PC-9 (cell line): ENCODE measurements around the gene CTXND2. TPM values are rescaled to one million over a fixed set of nuclear protein-coding genes. Genes with fewer than 3 reads are reported as not detected.
"Not testable (repeated sequence)": the region's sequence is repeated elsewhere in the genome, so short reads cannot be mapped to it uniquely, and the experiment has no call there.

Experiments
- BruUV-seq: library from RNA; stranded (reverse); fragments of 400-500 nt; replicated peaks from 2 replicates; lab custom pipeline; 2021; lab: Mats Ljungman, UMichigan
- CTCF ChIA-PET: fragments of 300-600 bp; sonication (Branson Sonifier 250); formaldehyde crosslinking; loops from one replicate; lab custom pipeline; 2022; ENCODE audit warnings: antibody characterized with exemption; lab: Charles Lee
- POLR2A ChIA-PET: fragments of 300-600 bp; sonication (Branson Sonifier 250); formaldehyde crosslinking; loops from one replicate; lab custom pipeline; 2022; ENCODE audit warnings: antibody characterized with exemption; ENCODE audit not compliant: unreplicated experiment; lab: Charles Lee
- DNase-seq, 2 experiments: peaks; one replicate each; pipeline versions ENCODE4 v3.0.0 to v3.0.0-alpha.2; 2015 to 2022; ENCODE audit warnings: mixed read lengths in 1 of 2
- H2AFZ ChIP-seq: fragments of 200-600 bp; sonication (generic); 2 replicates; pipeline ENCODE4 v1.8.1; 2017; ENCODE audit warnings: antibody characterized with exemption
- H3F3A ChIP-seq: fragments of 200-600 bp; sonication (generic); 2 replicates; pipeline ENCODE4 v1.8.1; 2017; ENCODE audit warnings: antibody characterized with exemption, mild to moderate bottlenecking, low read depth; ENCODE audit not compliant: insufficient read depth
- H3K27ac ChIP-seq: fragments of 200-600 bp; sonication (generic); 2 replicates; pipeline ENCODE4 v1.6.1; 2016; ENCODE audit warnings: mixed run types
- H3K27me3 ChIP-seq: fragments of 200-600 bp; sonication (generic); 2 replicates; pipeline ENCODE4 v1.6.1; 2016; ENCODE audit warnings: low read depth, mixed run types; ENCODE audit not compliant: insufficient read depth
- H3K36me3 ChIP-seq: fragments of 200-600 bp; sonication (generic); 2 replicates; pipeline ENCODE4 v1.6.1; 2016; ENCODE audit warnings: low read depth, mixed run types
- H3K4me1 ChIP-seq: fragments of 200-600 bp; sonication (generic); replicated peaks from 2 replicates; pipeline ENCODE4 v1.6.1; 2016; ENCODE audit warnings: mixed run types; ENCODE audit not compliant: insufficient read depth
- H3K4me2 ChIP-seq: fragments of 200-600 bp; sonication (generic); 2 replicates; pipeline ENCODE4 v1.6.1; 2017; ENCODE audit warnings: mixed run types
- H3K4me3 ChIP-seq: fragments of 200-600 bp; sonication (generic); 2 replicates; pipeline ENCODE4 v1.6.1; 2016; ENCODE audit warnings: mixed run types
- H3K79me2 ChIP-seq: fragments of 200-600 bp; sonication (generic); 2 replicates; pipeline ENCODE4 v1.6.1; 2017; ENCODE audit warnings: low read depth, mixed run types
- H3K9me2 ChIP-seq: fragments of 200-600 bp; sonication (generic); 2 replicates; pipeline ENCODE4 v1.8.1; 2017; ENCODE audit warnings: mild to moderate bottlenecking; ENCODE audit not compliant: insufficient read depth
- H3K9me3 ChIP-seq: fragments of 200-600 bp; sonication (generic); 2 replicates; pipeline ENCODE4 v1.8.1; 2016; ENCODE audit warnings: low read depth; ENCODE audit not compliant: insufficient read depth
- H4K20me1 ChIP-seq: fragments of 200-600 bp; sonication (generic); 2 replicates; pipeline ENCODE4 v1.8.1; 2017; ENCODE audit not compliant: insufficient read depth
- CTCF ChIP-seq: fragments of 200-600 bp; sonication (generic); conservative IDR thresholded peaks from 2 replicates; pipeline ENCODE4 v1.6.1; 2017; ENCODE audit warnings: mixed run types, antibody characterized with exemption, mild to moderate bottlenecking, moderate library complexity
- EZH2 ChIP-seq: fragments of 200-600 bp; sonication (generic); IDR thresholded peaks from 2 replicates; pipeline ENCODE4 v1.8.0; 2017; ENCODE audit warnings: antibody characterized with exemption, low read depth
- intact Hi-C: fragments of 100-400 bp; cut with micrococcal nuclease; formaldehyde crosslinking; loops from one replicate; pipeline ENCODE4 v1.10.0; 2022; ENCODE audit not compliant: unreplicated experiment
- total RNA-seq: library from RNA; stranded (reverse); gene quantifications from 2 replicates; pipeline ENCODE4 v1.2.3, GENCODE V29; 2021

The CTXND2 gene
- total RNA-seq, 1 experiment from 2014 or later = not detected

- no TSS peak for BruUV-seq
- peaks cover 18% of the 10 kb centered on the region for H3K4me1 ChIP-seq
- DNase-seq = peak in 1 of 2 experiments; percentile 76
- CTCF ChIA-PET = no interaction called here
- H3K79me2 ChIP-seq = no peaks in the 10 kb centered on the region
- no peak for TF ChIP-seq EZH2
- TF ChIP-seq CTCF = no peak
- H3K9me3 ChIP-seq = no peaks in the 10 kb centered on the region
- H3K36me3 ChIP-seq = no peaks in the 10 kb centered on the region
- H3K27ac ChIP-seq = peak overlapping the region; percentile 19; the same call in 1 of the 2 replicates
- H2AFZ ChIP-seq = peak overlapping the region; percentile 37; the same call in 1 of the 2 replicates
- no peak overlapping the region for H3K4me3 ChIP-seq
- no peaks in the 10 kb centered on the region for H4K20me1 ChIP-seq
- POLR2A ChIA-PET = no interaction called here
- intact Hi-C loops = no loop called here
- H3K9me2 ChIP-seq = no peaks in the 10 kb centered on the region
- H3K4me2 ChIP-seq = no peak overlapping the region
- no peaks in the 10 kb centered on the region for H3K27me3 ChIP-seq
- H3F3A ChIP-seq = peaks cover 37% of the 10 kb centered on the region
Measured at GRCh38 chr1:150881331-150882070, 5.4 kb upstream of the CTXND2 start.

GRCh38 chr1:150883121-150883520, 3.8 kb upstream of the CTXND2 start:
- BruUV-seq, DNase-seq, H3K27me3 ChIP-seq, H4K20me1 ChIP-seq, H3K79me2 ChIP-seq, H3K9me3 ChIP-seq, CTCF ChIA-PET, H3K36me3 ChIP-seq, H3K9me2 ChIP-seq, H2AFZ ChIP-seq, POLR2A ChIA-PET, intact Hi-C loops, H3K4me2 ChIP-seq, H3K4me3 ChIP-seq, H3K27ac ChIP-seq: not testable (repeated sequence)
- peaks cover 24% of the 10 kb centered on the region for H3F3A ChIP-seq
- peaks cover 18% of the 10 kb centered on the region for H3K4me1 ChIP-seq

- 0 out of 2 replicates have a peak, but pooled peaks cover 4% of the 10 kb centered on the region for H3K9me2 ChIP-seq
- BruUV-seq = no TSS peak
- H3K4me1 ChIP-seq = no peaks in the 10 kb centered on the region
- no peaks in the 10 kb centered on the region for H4K20me1 ChIP-seq
- no peak overlapping the region for H3K27ac ChIP-seq
- H3K36me3 ChIP-seq = no peaks in the 10 kb centered on the region
- intact Hi-C loops = no loop called here
- CTCF ChIA-PET = interaction anchor here (0.6 kb wide), 1 partner anchor 436 kb away, joined by 6 read pairs; no protein-coding TSS in a partner anchor
- no peak for DNase-seq
- TF ChIP-seq CTCF (no peak), EZH2 (no peak)
- H3K4me2 ChIP-seq = no peak overlapping the region
- no peak overlapping the region for H3K4me3 ChIP-seq
- H3K9me3 ChIP-seq = no peaks in the 10 kb centered on the region
- POLR2A ChIA-PET = no interaction called here
- no peaks in the 10 kb centered on the region for H3K79me2 ChIP-seq
- H3K27me3 ChIP-seq = no peaks in the 10 kb centered on the region
- no peak overlapping the region for H2AFZ ChIP-seq
- H3F3A ChIP-seq = 0 out of 2 replicates have a peak, but pooled peaks cover under 1% of the 10 kb centered on the region
Measured at GRCh38 chr1:150888727-150889126, 1.8 kb downstream of the CTXND2 start.
